Glomerular visceral epithelial cell (primary cell): ENCODE data around the gene PLA2G12B.

Experiments used
- DNase-seq: peaks from one replicate; pipeline ENCODE4 v3.0.0-alpha.2; 2016; ENCODE audit errors: extremely low spot score

The PLA2G12B gene

DNA sequence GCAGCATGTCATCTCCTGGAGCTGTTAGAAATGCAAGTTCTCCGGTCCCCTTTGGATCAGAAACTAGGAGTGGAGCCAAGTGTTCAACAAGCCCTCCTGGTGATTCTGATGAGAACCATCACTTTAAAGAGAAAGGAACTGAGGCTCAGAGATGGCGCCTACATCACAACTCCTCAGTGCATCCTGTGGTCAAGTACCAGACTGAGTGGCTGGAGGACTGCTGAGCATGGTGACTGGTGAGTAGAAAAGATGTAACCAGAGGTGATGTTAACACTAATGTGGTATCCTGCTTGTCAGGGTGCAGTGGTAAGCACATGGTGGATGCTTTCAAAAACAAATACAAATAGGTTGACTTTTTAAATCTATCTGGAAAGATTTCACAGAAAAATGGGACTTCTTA lies 64.5 kb downstream of the PLA2G12B start:
- DNase-seq: no peak

DNA sequence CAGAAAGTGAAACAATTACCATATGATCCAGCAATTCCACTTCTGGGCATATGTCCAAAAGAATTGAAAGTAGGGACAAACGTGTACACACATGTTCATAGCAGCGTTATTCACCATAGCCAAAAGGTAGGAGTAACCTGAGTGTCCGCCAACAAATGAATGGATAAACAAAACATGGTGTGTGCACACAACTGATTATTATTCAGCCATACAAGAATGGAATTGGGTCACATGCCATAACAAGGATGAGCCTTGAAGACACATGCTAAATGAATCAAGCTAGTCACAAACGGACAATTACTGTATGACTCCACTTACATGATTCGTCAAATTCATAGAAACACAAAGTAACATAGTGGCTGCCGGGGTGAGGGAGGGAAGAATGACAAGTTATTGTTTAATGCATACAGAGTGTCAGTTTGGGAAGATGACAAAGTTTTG lies 65.2 kb downstream of the PLA2G12B start:
- DNase-seq: no peak

DNA sequence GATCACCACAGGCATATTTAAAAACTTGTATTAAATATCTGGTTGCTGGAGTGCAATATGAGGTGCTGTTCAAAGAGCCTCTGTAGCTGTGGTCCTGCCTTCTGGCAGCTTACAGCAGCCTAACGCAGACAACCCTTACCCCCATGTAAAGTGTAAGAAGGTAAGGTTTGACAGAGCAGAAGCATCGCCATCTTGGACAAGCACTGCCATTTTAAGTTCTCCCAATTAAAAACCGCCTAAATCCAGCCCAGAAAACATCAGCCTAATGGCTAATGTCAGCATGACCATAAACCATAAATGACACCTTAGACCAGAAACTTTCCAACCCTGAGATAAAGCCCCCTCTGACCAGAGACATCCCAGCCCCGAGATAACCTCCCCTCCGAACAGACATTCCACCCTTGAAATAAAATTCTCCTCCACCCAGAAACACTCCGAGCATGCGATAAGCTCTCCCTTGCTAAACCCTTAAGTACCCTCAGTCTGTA lies 66.4 kb downstream of the PLA2G12B start:
- DNase-seq: no peak

DNA sequence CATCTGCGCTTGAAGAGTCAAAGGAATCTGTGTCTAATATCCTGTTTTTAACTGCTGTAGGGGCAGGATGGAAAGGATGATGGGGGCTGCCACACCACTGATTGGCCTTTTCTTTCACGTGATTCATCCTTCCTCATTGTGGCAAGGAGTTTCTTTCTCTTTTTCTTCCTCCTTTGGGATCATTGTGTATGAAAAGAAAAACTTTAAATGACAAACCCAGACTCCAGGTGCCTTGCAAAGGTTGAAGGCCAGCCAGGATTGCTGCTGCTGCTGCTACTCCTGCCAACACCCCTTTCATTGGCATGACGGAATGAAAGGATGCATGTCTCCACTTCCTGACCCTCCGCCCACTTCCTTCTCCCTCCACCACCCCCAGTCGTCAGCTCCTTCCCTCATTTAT lies 67.6 kb downstream of the PLA2G12B start:
- no peak for DNase-seq

DNA sequence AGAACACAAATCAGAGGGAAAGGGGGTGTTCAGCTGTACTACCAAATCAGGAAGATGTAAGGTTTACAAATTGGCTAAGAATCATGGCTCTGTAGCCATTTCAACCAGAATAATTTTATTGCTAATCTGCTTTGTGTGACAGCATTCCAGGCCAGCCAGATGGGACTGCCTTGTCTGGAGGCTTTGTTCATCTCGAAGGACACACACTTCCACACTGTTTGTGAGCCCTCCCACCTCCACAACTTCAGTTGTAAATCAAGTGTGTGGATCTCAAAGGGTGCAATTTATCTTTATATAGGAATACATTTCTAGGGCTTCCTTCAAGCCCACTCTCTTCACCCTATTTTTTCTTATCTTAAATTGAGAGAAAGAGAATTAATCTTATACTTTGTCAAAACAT lies 68.0 kb downstream of the PLA2G12B start:
- DNase-seq: no peak

DNA sequence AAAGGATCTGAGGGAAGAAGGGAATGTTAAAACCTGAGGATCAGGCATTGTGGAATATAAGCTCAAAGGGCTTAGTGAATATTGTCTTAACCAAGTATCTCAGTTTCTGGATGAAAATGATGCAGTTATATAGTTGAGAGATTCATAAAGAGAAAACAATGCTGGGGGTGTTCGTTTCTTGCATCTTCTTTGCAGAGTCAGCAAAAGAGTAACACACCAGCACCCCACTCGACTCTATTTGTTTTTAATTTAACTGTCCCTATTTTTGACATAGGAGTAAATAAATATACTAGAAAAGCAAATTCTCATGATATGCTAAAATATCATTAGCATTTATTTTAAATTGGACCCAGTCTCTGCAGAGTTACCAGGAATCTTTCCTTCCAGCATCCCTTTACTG lies 68.7 kb downstream of the PLA2G12B start:
- no peak for DNase-seq
